Upper lobe of left lung (tissue), 4 donors: ENCODE results near the gene PECR.

Source experiments
- EP300 ChIP-seq, 4 donors: sonication (generic); formaldehyde crosslinking; IDR thresholded peaks; one replicate each; pipeline ENCODE4 v1.5.1; 2017; ENCODE audit warnings: antibody characterized with exemption in 4 of 4, control low read depth in 2 of 4
- POLR2A ChIP-seq, 4 donors: fragments of 450-650 bp; IDR thresholded peaks; one replicate each; pipeline ENCODE4 v1.5.1; 2016 to 2017; ENCODE audit warnings: antibody characterized with exemption in 4 of 4, mild to moderate bottlenecking in 2 of 4
- TF ChIP-seq, protein P1 (sequence below), 6 experiments: fragments of 450-650 bp in 4 of 6; fragments of 200-600 bp in 2 of 6; sonication (generic) in 2 of 6; IDR thresholded peaks; one replicate each; pipeline ENCODE4 v1.5.1; 2016 to 2019; ENCODE audit warnings: antibody characterized with exemption in 6 of 6

DNA sequence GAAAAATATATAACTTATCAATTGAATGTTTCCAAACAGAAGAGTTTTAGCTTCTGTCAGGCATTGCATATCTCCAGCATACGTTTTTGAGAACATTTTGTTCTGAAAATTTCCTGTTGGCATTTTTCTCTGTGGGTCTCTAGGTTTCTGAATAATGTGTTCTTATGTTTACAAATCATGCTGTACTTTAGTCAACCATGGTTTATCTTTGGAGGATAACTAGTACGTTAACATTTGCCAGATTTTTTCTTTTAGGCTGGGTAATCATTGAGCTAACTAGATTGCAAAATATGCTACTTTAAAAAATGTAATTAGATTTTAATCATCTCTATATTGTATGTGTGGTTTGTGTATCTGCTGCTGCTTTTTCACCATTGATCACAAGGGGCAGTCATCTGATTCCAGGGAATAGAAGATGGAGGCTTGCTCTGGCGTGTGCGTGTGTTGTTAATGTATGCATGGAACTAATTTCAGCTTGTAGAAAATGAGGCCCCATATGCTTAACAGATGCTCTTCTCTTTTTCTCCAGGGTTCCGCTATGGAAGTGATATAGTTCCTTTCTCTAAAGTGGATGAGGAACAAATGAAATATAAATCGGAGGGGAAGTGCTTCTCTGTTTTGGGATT is 48.9 kb upstream of the PECR start:
- TF ChIP-seq, protein P1, sequence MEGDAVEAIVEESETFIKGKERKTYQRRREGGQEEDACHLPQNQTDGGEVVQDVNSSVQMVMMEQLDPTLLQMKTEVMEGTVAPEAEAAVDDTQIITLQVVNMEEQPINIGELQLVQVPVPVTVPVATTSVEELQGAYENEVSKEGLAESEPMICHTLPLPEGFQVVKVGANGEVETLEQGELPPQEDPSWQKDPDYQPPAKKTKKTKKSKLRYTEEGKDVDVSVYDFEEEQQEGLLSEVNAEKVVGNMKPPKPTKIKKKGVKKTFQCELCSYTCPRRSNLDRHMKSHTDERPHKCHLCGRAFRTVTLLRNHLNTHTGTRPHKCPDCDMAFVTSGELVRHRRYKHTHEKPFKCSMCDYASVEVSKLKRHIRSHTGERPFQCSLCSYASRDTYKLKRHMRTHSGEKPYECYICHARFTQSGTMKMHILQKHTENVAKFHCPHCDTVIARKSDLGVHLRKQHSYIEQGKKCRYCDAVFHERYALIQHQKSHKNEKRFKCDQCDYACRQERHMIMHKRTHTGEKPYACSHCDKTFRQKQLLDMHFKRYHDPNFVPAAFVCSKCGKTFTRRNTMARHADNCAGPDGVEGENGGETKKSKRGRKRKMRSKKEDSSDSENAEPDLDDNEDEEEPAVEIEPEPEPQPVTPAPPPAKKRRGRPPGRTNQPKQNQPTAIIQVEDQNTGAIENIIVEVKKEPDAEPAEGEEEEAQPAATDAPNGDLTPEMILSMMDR (IDR thresholded peaks at IDR 0.05): no peak
- no peak for TF ChIP-seq EP300 (IDR thresholded peaks at IDR 0.05)
- TF ChIP-seq POLR2A (IDR thresholded peaks at IDR 0.05): no peak
